GM21381 (cell line): Measurements from ENCODE around the gene RNF157.

Experiments used
- ATAC-seq: cut with Tn5 transposase; IDR thresholded peaks from one replicate; pipeline ENCODE4 v1.9.1; 2021; ENCODE audit warnings: mild to moderate bottlenecking, moderate library complexity; ENCODE audit not compliant: unreplicated experiment

RNF157 gene

GRCh38 chr17:76102944-76103273, 137.4 kb downstream of the RNF157 start:
- ATAC-seq, result no peak

- no peak for ATAC-seq
Observed at GRCh38 chr17:76097716-76098295, 142.5 kb downstream of the RNF157 start.

DNA sequence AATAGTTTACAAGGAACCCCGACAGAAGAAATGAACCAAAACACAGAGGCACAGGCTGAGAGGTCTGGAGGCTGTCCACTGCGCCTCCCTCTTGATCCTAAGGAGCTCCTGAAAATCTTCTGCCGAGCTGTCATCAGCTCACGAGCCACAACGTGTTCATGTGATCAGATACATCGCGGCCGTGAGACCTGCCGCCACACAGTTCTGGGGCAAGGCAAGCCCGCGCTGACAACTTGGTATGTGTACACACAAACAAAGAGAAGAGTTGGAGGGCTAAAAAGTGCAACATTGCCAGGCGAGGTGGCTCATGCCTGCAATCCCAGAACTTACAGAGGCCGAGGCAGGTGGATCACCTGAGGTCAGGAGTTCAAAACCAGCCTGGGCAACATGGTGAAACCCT, 144.3 kb downstream of the RNF157 start:
- ATAC-seq, result no peak

- no peak for ATAC-seq
Observed at GRCh38 chr17:76094046-76094445, 146.2 kb downstream of the RNF157 start.

GRCh38 chr17:76092526-76093413, 147.5 kb downstream of the RNF157 start:
- no peak for ATAC-seq
